GM19395 (cell line): ENCODE data around the gene NHLRC4.

ENCODE experiments used
- ATAC-seq: cut with Tn5 transposase; IDR thresholded peaks from one replicate; pipeline ENCODE4 v1.9.1; 2021; ENCODE audit warnings: mild to moderate bottlenecking, moderate library complexity; ENCODE audit not compliant: unreplicated experiment

Gene NHLRC4

GRCh38 chr16:552171-552570 lies 14.6 kb upstream of the NHLRC4 start:
- ATAC-seq, result no peak

DNA sequence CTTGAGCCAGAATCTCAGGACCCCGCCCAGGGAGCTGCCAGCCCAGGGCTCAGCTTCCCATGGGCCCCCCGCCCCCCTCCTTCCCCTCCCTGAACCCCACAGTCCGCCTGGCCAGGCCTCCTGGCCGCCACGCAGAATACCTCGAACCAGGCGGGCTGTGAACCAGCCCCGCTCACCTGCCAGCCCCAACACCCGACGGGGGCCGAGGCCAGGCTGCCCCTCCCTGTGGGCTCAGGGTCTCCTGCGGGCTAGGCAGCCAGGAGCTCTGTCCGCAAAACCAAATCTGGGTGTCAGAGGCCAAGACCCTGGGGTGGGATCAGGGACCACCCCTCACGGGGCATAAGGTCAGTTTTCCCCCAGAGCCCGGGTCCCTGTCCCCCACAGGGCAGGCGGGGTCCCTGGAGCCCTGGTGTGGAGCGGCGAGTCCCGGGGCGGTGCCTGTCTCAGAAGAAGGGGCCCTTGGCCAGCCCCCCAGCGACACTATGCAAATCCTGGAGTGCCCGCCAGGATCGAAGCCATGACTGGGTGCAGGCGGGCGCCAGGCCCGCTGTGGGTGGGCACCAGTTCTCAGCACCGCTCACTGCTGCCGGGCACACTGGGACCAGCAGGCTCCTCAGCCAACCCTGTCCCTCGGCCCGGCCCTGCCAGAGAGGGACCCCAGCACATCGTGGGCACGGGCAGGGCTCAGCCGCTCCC lies 13.1 kb upstream of the NHLRC4 start:
- no peak for ATAC-seq

GRCh38 chr16:554297-554621 lies 12.5 kb upstream of the NHLRC4 start:
- no peak for ATAC-seq

DNA sequence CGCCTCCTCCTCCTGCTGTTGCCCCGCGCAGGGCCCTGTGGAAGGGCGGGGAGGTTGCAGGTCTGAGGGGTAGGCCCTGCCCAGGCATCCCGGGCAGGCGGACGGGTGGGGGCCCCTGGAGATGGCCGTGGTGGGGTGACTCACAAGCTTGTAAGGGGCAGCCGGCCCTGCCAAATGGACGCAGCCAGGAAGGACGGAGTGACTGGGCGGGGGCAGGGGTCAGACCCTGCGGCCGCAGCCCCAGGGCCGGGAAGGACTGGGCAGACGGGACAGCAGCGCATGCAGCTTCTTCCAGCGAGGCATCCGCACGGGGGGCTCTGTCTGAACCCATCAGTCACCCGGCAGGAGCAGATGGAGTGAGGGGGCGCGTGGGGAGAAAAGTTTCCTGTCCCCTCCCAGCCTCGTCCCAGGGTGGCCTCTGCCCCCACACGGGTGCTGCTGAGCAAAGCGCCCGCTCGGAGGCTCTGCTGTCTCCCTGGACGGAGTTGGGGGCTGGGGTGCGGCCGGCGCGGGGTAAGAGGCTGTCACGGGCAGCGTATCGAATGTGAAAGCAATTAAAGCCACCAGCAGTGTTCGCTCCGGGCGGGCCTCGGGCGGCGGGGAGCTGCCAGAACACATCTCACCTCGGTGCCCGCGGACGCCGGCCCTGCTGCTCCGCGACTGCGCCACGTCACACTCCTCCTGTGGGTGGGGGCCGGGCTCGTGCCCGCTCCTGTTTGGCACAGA lies 12.0 kb upstream of the NHLRC4 start:
- ATAC-seq, result no peak

DNA sequence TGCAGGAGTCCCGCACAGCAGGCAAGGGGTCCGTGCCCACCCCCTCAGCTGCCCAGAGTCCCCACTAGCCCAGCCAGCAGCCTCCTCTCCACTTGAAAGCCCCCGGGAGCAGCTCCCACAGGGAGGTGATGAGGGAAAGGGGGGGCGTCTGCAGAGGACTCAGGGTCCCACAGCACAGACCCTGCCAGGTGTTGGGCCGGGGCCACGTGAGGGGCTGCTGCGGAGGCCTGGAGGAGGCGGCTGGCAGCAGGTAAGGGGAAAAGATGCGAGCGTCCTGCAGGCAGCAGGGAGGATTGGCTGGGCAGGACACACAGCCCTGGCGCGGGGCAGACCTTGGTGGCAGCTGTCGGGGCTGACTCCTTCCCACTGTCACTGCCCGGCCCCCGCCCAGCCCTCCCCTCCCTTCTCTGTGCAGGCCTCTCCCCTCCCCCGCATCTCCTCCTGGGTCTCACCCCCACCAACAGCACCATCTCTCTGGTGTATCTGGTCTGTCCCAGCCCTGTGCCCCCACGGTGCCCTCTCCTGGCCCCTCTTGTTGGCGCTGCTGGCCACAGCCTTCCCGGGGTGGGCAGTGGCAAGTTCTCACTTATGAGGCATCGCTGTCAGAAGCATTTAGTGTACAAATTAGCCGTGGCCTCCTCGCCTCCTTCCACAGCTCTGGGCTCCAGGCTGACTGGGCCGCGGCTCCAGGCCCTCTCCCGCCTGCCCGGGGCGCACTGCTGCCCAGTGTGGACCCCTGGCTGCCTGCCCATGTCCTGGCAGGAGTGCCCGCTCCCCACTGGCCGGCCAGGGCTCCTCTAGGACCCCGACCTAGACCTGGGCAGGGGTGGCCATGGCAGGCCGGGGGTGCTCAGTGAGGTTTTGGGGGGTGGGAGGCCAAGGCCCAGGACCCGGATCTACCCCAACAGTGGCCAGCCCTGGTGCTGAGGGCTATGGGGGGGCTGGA lies 11.0 kb upstream of the NHLRC4 start:
- ATAC-seq, result no peak

DNA sequence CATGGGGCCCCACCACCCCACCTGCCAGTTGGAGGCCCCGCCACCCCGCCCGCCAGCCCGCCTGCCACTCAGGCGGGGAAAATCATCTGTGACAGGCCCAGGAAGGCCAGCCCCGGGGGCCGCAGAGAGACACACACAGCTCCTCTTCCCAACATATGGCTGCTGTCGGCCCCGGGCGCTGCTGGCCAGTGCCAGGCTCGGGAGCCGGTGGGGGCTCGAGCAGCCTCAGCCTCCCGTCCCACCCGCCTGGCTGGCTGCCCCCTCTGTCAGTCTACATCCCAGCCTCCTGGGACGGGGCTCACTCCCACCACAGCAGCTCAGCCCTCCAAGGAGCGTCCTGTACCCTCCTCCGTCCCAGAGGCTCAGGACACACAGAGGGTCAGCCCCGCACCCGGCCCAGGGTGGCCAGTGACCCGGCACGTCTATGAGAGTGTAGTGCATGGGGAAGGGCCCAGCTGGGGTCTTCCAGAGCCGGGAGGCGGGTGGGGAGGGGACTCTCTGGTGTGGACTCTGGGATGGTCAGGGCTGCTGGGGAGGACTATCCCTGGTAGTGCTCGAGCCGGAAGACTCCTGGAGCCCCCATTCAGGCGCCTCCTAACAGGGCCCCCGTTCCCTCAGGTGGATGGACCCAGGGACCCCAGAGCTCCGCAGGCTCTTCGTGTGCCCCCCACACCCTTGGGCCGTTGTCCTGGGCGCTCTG lies 10.2 kb upstream of the NHLRC4 start:
- ATAC-seq, result no peak

- ATAC-seq, result no peak
Observed at GRCh38 chr16:557463-558297, 9.1 kb upstream of the NHLRC4 start.

DNA sequence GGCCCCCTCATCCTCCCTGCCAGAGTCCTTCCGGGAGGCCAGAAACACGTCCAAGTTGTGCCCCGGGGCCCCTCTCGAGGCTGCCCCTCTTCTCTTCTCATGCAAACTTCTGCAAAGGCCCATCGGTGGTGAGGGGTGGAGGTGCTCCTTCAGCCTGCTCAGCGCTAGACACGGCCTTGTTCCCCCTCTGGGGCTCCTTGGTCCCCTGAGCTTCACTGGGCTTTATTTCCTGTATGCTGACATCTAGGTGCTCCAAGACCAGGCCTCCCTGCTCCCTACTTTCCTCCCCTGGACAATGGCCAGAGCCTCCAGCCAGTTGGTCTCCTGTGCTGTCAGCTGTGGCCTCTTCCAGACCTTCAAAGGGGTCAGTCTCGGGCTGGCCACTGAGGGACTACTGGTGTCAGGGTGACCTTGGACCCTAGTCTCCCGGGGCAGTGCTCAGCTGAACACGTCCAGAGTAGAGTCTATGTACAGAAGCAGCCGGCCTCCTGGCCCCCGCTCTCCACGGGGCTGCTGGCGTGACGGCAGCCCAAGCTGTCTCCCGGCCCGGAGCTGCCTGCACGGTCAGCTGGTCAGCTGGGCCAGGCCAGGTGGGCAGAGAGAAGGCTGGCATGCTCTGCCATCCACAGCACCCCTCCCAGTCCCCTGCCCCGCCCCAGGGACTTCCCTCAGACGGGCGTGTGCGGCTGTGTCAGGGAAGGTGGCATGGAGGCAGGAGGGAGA lies 8.3 kb upstream of the NHLRC4 start:
- ATAC-seq, result no peak

GRCh38 chr16:559021-559380 lies 7.8 kb upstream of the NHLRC4 start:
- ATAC-seq, result no peak

- ATAC-seq, result no peak
Observed at GRCh38 chr16:559411-560203, 7.2 kb upstream of the NHLRC4 start.

- no peak for ATAC-seq
Observed at GRCh38 chr16:560204-560700, 6.6 kb upstream of the NHLRC4 start, which contains the start of gene PRR35. Gene PRR35 (plus strand): TSS chr16:560394. CDS start chr16:563295, 2,901 bp downstream.

DNA sequence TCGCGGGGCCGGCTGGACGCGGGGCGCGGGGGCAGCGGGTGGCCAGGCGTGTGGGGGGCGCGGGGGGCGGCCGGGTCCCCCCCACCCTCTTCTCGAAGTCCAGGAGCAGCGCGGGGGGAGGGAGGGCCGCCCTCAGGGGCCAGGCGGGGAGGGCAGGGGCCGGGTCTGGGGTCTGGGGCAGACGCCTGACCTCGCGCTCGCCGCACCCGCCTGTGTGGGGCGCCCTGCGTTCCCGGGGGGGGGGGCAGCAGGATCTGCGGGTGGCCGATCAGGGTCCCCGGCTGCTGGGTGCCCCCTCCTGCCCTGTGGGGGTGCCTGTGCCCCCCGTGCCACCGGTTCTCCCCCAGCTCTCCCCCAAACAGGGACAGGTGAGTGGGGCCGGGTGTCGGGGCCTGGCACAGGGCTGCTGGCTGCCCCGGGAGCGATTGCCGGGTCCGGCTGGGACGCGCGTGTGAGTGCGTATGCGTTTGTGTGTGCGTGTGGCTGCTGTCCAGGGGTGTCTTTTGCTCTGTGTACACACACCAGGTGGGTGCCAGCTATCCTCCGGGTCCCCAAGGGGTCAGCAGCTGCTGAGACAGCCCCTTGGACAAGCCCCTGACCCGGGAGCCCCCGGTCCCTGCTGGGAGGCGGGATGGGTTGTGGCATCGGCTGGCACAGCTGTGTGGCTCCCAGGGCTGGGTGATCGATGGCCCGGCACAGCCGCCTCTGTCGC lies 5.9 kb upstream of the NHLRC4 start:
- ATAC-seq, result no peak

DNA sequence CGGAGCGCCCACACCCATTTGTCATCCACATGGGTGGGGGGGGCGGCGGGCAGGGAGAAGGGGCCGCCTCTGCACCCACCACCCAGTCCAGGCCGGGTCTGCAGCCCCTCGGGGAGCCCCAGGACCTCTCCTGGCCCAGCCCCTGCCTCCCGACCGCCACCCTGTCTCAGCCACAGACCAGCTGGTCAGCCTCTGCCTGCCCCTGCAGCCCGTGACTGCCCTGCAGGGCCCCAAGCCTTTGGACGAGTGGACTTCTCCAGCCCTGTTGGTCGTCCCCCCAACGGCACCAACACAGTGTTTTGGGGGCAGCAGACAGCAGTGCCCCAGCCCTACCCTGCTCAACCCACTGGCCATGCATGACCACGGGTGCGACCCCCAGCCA lies 5.4 kb upstream of the NHLRC4 start:
- no peak for ATAC-seq

DNA sequence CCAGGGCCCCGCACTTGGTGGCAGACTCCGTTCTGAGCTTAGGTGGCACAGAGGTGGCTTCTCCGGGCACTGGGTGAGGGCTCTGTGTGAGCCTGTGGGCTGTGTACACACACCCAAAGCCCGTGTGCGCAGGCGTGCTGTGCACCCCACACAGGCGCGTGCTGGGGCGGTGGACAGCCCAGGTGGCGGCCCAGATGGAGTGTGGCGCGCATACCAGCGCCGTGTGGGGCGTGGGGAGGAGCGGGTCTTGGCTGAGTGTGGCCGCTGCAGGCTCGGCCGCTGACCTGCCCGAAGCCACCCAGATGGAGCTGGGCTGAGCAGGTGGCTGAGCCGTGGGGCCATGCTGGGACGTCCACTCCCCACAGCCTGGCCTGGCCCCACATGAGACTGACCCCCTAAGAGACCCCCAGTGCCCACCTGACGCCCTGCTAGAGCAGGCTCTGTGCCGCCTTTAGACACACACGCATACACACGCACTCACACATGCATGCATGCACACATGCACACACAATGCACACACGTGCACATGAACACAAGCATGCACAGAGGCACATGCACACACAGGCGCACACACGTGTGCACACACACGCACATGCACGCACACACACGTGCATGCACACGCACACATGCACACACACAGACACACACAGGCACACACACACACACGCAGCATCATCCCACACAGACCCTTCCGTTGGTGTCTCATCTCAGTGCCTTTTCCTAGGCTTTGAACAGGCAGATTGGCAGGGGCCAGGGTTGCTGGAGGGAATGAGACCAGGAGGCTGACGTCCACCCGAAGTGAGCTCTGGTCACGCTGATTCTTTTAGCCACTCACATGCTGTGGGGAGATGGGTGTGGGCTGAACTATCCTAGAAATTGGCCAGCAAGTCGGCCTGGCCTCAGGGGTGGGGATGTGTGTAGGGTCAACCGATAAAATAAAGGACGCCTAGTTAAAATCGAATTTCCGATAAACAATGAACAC lies 4.6 kb upstream of the NHLRC4 start:
- ATAC-seq, result no peak

- no peak for ATAC-seq
Observed at GRCh38 chr16:563072-563644, 3.6 kb upstream of the NHLRC4 start.

- no peak for ATAC-seq
Observed at GRCh38 chr16:564690-565418, 2.0 kb upstream of the NHLRC4 start.
